GM23338 (cell line): Measurements from ENCODE around the gene EFNB2. TPM values are rescaled to one million over a fixed set of nuclear protein-coding genes. Genes with fewer than 3 reads are reported as not detected.

Source experiments
- ATAC-seq: fragments of 200-7000 bp; cut with Tn5 transposase; 3 replicates; pipeline ENCODE4 v1.9.1; 2020
- DNase-seq: peaks from one replicate; pipeline ENCODE4 v3.0.0-alpha.2; 2015; ENCODE audit warnings: low spot score
- H2AFZ ChIP-seq: fragments of 200-600 bp; sonication (generic); 2 replicates; pipeline ENCODE4 v1.8.0; 2016; ENCODE audit warnings: antibody characterized with exemption, mild to moderate bottlenecking, moderate library complexity
- H3F3A ChIP-seq: fragments of 200-600 bp; sonication (generic); replicated peaks from 2 replicates; pipeline ENCODE4 v1.8.0; 2017; ENCODE audit warnings: antibody characterized with exemption, mixed run types, low read depth
- H3K27ac ChIP-seq: fragments of 200-600 bp; sonication (generic); 2 replicates; pipeline ENCODE4 v1.6.1; 2016; ENCODE audit warnings: low read depth
- H3K27me3 ChIP-seq: fragments of 200-600 bp; sonication (generic); 2 replicates; pipeline ENCODE4 v1.8.0; 2016; ENCODE audit warnings: mild to moderate bottlenecking, mixed run types, moderate library complexity; ENCODE audit not compliant: insufficient read depth
- H3K36me3 ChIP-seq: fragments of 200-600 bp; sonication (generic); 2 replicates; pipeline ENCODE4 v1.8.0; 2016; ENCODE audit warnings: mild to moderate bottlenecking; ENCODE audit not compliant: insufficient read depth
- H3K4me1 ChIP-seq: fragments of 200-600 bp; sonication (generic); 2 replicates; pipeline ENCODE4 v1.8.0; 2016; ENCODE audit warnings: mild to moderate bottlenecking, moderate library complexity; ENCODE audit not compliant: insufficient read depth
- H3K4me2 ChIP-seq: fragments of 200-600 bp; sonication (generic); 2 replicates; pipeline ENCODE4 v1.7.1; 2017; ENCODE audit warnings: mixed run types
- H3K4me3 ChIP-seq: fragments of 200-600 bp; sonication (generic); 2 replicates; pipeline ENCODE4 v1.6.1; 2016; ENCODE audit warnings: mixed run types
- H3K79me2 ChIP-seq: fragments of 200-600 bp; sonication (generic); replicated peaks from 2 replicates; pipeline ENCODE4 v1.8.0; 2017; ENCODE audit warnings: mild to moderate bottlenecking; ENCODE audit not compliant: insufficient read depth
- H3K9me2 ChIP-seq: fragments of 200-600 bp; sonication (generic); 2 replicates; pipeline ENCODE4 v1.8.0; 2017; ENCODE audit not compliant: insufficient read depth
- H4K20me1 ChIP-seq: fragments of 200-600 bp; sonication (generic); replicated peaks from 2 replicates; pipeline ENCODE4 v1.8.0; 2017; ENCODE audit warnings: mild to moderate bottlenecking; ENCODE audit not compliant: insufficient read depth
- H3K27ac Mint-ChIP-seq: 2 replicates; pipeline ENCODE4 v1.8.0; 2020; ENCODE audit warnings: inconsistent platforms, mild to moderate bottlenecking, moderate library complexity, mixed read lengths
- H3K27me3 Mint-ChIP-seq: 3 replicates; pipeline ENCODE4 v1.8.0; 2022; ENCODE audit warnings: low read depth, mild to moderate bottlenecking, moderate library complexity, mixed read lengths, inconsistent platforms; ENCODE audit not compliant: insufficient read depth, poor library complexity
- H3K36me3 Mint-ChIP-seq: 3 replicates; pipeline ENCODE4 v1.8.0; 2021; ENCODE audit warnings: low read depth, mild to moderate bottlenecking, inconsistent platforms, moderate library complexity, mixed read lengths
- H3K4me1 Mint-ChIP-seq: 3 replicates; pipeline ENCODE4 v1.8.0; 2020; ENCODE audit warnings: mild to moderate bottlenecking, inconsistent platforms, mixed read lengths
- H3K4me3 Mint-ChIP-seq: 3 replicates; pipeline ENCODE4 v1.8.0; 2021; ENCODE audit warnings: moderate library complexity, mild to moderate bottlenecking, inconsistent platforms, mixed read lengths
- H3K9me3 Mint-ChIP-seq: 3 replicates; pipeline ENCODE4 v1.8.0; 2020; ENCODE audit warnings: moderate library complexity, mild to moderate bottlenecking, inconsistent platforms, mixed read lengths
- CREB1 ChIP-seq: fragments of 250-450 bp; sonication (Bioruptor Pico); IDR thresholded peaks from 2 replicates; pipeline ENCODE4 v1.5.0; 2020; ENCODE audit warnings: low read depth, mild to moderate bottlenecking, moderate library complexity
- NANOG ChIP-seq: IDR thresholded peaks from 2 replicates; pipeline ENCODE4 v1.6.1; 2016; ENCODE audit warnings: antibody characterized with exemption, borderline replicate concordance
- REST ChIP-seq: IDR thresholded peaks from one replicate; pipeline ENCODE4 v1.6.1; 2018; ENCODE audit warnings: antibody characterized with exemption; ENCODE audit not compliant: unreplicated experiment
- ZNF331 ChIP-seq: fragments of 250-450 bp; sonication (Bioruptor Pico); IDR thresholded peaks from 2 replicates; pipeline ENCODE4 v1.5.0; 2020; ENCODE audit warnings: low read depth, mild to moderate bottlenecking, moderate library complexity
- ZNF462 ChIP-seq: fragments of 250-450 bp; sonication (Bioruptor Pico); IDR thresholded peaks from 2 replicates; pipeline ENCODE4 v1.5.0; 2020; ENCODE audit warnings: mild to moderate bottlenecking, moderate library complexity
- polyA plus RNA-seq: library from polyadenylated mRNA; unstranded; fragments of >200 nt; fragmentation: Nextera tagmentation; extraction: Ambion mirVana; gene quantifications from 2 replicates; pipeline ENCODE4 v1.2.1, GENCODE V29; 2016
- total RNA-seq: library from RNA; depleted of rRNA; stranded (reverse); fragments of >200 nt; shearing (Covaris generic); gene quantifications from 2 replicates; pipeline ENCODE4 v1.2.3, GENCODE V29; 2014

Gene EFNB2
- total and polyA plus RNA-seq, 2 experiments from 2014 or later = 5.7 to 10.9 TPM

GRCh38 chr13:106562301-106562700 is 26.8 kb upstream of the EFNB2 start:
- Mint-ChIP-seq H3K27me3 (peaks cover 4% of the 10 kb centered on the region), H3K9me3 (no peaks in the 10 kb centered on the region), H3K4me3 (no peak overlapping the region), H3K27ac (no peak overlapping the region; the same call in 1 of the 2 replicates), H3K36me3 (peaks cover 26% of the 10 kb centered on the region), H3K4me1 (peaks cover 50% of the 10 kb centered on the region)
- H3K27me3 ChIP-seq = no peaks in the 10 kb centered on the region
- peak overlapping the region; percentile 57; the same call in 1 of the 2 replicates for H3K4me2 ChIP-seq
- H3K4me1 ChIP-seq = peaks cover 50% of the 10 kb centered on the region
- no peak overlapping the region for H2AFZ ChIP-seq
- TF ChIP-seq ZNF331 (CRISPR knock-in tag) = no peak
- no peak for TF ChIP-seq NANOG
- no peak for TF ChIP-seq CREB1 (CRISPR knock-in tag)
- no peak for TF ChIP-seq ZNF462
- no peak for TF ChIP-seq REST
- peaks cover 100% of the 10 kb centered on the region for H3K79me2 ChIP-seq
- peaks cover 80% of the 10 kb centered on the region for H4K20me1 ChIP-seq
- no peak overlapping the region for H3K27ac ChIP-seq
- DNase-seq = no peak
- no peaks in the 10 kb centered on the region for H3K9me2 ChIP-seq
- ATAC-seq = no peak
- H3F3A ChIP-seq = no peaks in the 10 kb centered on the region
- peaks cover 18% of the 10 kb centered on the region for H3K36me3 ChIP-seq
- H3K4me3 ChIP-seq = no peak overlapping the region
